IPS-11a (cell line): Measurements from ENCODE around the gene SYNDIG1L.
"Not testable (repeated sequence)": the region's sequence is repeated elsewhere in the genome, so short reads cannot be mapped to it uniquely, and the experiment has no call there.

Source experiments
- H3K4me3 ChIP-seq: one replicate; pipeline ENCODE4 v1.5.1; 2013; ENCODE audit warnings: low read depth, low read length, control low read depth

Gene SYNDIG1L

DNA sequence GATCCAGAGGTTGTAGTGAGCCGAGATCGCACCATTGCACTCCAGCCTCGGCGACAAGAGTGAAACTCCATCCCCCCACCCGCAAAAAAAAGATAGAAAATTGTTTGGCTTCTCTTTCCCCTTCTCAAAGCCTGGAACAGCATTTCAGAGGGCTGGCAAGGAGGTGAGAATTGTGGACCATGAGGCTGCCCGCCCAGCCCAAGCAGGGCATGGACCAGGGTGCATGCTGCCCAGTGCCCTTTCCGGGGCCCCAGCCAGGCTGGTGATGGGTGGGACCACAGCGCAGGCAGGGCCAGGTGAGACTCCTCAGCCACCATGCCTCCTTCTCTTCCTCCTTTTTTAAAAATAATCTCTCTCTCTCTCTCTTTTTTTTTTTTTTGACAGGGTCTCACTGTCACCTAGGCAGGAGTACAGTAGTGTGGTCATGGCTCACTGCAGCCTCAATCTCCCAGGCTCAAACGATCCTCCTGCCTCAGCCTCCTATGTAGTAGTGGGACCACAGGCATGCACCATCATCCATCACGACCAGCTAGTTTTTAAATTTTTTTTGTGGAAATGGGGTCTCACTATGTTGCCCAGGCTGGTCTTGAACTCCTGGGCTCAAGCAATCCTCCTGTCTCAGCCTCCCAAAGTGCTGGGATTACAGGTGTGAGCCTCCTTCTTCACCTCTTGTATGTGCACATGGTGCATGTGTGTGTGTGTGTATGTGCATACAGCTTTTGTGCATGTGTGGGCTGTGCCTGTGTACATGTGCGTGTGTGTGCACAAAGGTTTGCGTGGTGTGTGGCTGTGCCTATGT lies 22.2 kb downstream of the SYNDIG1L start:
- no peak overlapping the region for H3K4me3 ChIP-seq

DNA sequence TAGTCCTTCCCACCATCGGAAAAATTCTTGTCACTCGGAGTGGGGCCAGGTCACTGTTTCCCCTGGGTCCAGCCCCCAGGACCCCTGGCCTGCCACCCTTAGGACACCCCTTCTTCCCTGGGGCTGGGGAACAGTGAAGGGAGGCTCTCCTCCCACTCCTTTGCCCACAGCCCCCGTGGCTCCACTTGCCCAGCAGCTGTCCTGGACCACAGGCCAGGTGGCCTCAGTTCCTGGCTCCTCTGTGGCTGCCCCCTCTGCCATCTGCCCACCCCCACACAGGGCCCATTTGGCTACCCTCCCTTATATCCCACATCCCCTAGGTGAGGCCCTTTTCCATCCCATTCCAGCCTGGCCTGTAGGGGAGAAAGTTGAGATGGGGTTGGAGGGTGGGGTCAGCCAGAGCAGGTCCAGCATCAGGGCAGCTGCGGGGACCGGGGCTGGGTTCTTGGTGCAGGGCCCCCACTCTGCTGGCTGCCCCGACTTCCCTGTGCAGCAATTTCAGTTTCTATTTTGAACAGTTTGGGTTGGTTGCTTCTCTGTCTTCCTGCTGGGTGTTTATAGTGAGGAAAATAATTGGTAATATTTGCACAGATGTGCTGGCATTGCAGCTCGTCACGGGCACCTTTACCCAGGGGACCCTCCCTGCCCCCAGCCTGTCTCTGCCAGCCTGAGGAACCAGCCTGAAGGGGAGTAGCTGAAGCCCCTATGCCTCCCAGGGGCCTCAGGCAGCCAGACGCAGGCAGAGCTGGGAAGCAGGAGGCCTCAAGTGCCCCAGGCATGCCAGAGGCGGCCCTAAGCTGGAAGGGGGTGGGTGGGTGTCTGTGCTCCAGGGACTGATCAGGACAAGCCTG lies 23.4 kb downstream of the SYNDIG1L start:
- H3K4me3 ChIP-seq, result no peak overlapping the region

DNA sequence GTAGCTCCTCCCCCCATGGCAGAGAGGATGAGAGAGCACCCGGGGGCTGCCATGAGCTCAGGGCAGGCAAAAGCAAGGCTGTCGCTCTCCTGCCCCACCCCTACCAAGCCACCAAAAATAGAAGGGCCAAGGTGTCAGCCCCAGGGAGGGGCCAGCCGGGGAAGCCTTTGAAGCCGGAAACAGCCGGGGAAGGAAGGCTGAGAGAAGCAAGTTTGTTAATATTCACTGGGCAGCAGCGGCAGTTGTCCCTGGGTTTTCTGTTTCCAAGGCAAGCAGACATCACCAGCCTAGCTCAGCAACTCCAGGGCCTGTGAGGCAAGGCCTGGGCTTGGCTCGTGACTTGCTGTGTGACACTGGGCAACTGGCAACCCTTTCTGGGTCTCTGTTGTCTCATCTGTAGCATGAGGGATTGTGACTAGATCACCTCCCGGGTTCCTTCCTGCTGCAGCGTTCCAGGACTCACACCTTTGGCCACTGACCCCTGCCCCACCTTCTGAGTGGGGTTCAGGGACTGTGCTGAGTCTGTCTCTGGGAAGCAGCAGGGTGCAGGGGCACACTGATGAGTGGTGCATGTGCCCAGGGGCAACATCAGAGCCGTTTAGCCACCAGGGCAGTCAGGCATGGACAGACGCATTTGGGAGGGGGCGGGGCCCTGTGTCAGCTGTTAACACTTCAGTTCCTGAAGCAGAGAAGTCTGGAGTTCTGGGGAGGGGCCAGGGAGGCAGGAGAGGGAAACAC lies 24.3 kb downstream of the SYNDIG1L start:
- H3K4me3 ChIP-seq, result no peak overlapping the region

DNA sequence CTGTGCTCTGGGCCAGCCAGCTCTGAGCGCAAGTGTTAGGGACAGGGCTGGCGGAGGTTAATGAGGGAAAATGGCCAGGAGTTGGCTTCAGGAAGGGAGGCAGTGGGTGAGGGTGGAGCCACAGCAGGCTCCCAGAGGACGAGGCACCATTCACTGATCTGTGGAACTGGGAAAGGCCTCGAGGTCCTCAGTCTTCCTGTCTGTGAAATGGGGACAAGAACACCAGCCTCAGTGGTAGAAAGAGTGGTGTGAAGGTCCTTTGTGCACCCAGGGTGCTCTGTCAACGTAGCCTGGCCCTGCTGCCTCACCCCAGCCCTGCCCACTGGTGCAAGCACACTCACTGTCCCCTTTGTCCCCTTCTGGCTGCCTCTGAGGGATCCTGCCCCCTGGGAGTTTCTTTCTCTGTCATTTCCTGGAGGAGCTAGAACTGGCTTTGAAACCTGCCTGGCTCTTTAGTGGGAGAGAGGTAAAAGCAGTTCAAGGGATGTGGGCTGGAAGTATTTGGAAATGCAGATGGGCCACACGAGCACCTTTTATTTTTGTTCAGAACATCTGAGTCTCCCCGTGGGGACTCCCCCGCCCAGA lies 25.0 kb downstream of the SYNDIG1L start:
- no peak overlapping the region for H3K4me3 ChIP-seq

DNA sequence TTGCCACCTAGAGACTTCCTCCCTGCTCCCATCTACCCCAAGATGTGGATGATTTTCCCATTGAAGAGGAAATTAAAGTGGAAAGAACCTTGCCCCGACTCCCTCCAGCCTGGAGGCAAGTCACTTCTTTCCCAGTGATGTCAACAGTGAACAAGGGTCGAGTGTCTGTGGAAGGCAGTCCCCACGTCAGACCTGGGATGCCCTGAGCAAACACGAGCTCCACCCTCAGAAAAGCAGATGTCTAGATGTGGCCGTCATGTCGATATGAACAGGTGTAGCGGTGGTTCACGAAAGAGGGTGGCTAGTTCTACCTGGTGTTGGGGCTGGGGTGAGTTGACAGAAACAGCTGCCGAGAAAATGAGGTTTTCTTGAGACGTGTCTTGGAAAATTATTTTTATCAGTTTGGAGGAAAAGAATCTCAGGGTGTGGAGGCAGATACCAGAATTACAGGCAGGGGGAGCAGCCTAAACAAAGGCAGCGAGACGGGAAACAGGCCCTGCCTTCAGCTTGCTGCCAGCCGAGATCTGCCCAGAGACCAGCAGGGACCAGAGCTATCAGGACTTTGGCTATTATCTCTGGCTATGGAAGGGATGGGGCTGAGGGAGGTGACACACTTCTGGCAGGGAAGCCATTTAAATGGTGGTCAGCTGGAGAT lies 25.9 kb downstream of the SYNDIG1L start:
- no peak overlapping the region for H3K4me3 ChIP-seq

DNA sequence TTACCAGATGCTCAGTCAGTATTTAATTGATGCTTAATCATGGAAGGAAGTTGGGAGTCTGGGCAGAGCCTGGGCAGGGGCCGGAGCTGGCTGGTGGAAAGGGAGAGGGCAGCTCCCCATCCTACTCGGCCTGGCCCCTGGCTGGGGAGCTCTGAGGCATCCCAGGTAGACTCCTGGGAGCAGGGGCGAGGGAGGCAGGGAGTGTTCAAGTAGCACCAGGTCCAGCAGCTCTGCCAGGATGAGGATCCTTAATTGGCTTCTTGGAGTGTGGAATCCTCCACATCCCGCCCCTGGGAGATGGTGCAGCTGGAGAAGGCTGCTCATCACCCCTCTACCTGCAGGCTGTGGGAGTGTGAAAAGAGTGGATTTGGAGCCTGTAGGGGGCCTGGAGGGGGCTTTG lies 30.9 kb downstream of the SYNDIG1L start:
- H3K4me3 ChIP-seq, result no peak overlapping the region

DNA sequence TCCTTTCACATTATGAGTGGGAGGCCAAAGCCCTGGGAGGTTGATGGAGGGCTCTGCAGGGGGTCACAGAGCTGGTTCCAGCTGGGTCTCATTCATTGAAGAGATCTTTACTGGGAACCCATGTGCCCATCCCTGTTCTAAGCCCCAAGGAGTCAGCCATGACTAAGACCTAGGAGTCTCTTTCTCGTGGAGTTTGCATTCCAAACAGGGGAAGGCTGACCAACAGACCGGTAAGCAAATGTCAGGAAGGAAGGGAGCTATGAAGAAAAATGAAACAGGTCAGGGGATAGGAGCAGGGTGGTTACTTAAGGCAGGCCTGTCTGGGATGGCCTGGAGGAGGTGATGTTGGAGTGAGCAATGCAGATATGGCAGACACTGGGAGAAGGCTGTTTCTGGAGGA lies 31.5 kb downstream of the SYNDIG1L start:
- H3K4me3 ChIP-seq, result no peak overlapping the region

DNA sequence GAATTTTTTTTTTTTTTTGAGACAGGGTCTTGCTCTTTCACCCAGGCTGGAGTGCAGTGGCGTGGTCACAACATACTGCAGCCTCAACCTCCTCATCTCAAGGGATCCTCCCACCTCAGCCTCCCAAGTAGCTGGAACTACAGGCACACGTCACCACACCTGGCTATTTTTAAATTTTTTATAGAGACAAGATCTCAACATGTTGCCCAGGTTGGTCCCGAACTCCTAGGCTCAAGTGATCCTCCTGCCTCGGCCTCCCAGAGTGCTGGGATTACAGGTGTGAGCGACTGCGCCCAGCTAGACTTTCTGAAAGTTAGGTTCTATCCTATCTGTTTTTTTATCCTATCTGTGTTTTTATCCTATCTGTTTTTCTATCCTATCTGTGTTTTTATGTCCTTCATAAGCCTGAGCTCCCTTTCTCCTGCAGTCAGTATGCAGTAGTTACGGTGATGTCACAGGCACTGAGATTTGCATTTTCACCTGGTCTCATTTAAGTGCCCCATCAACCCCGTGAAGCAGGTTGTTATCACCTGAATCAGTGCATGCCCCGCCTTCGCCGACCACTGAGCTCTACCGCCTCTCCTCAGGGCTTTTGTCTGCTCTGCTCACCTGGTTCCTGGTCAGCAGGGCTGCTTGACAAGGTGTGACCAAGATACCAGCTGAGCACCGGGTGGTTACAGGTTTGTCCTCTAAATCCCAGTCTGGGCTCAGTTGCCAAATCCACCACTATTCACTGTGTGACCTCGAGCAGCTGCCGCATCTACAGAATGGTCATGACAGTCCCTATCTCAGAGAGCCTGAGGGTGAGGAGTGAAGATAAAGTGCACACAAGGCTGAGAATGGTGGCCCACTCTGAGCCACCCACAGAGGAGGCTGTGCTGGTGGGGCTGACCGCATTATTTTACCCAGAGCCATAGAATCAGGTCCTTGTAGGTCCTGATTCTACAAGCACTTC lies 33.1 kb downstream of the SYNDIG1L start:
- no peak overlapping the region for H3K4me3 ChIP-seq

DNA sequence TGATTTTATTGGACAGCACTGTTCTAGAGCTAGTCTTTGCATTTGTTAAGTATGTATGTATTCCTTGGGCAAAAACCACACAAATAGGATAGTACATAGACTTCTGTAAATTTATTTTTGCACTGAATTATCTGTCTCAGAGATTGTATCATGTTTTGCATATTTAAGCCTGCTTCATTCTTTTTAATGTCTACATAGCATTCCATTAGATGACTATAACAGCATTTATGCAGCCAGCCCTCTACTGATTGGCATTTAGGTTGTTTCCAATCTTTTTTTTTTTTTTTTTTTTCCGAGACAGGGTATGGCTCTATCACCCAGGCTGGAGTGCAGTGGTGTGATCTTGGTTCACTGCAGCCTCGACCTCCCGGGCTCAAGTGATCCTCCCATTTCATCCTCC lies 34.5 kb downstream of the SYNDIG1L start:
- H3K4me3 ChIP-seq, result no peak overlapping the region

DNA sequence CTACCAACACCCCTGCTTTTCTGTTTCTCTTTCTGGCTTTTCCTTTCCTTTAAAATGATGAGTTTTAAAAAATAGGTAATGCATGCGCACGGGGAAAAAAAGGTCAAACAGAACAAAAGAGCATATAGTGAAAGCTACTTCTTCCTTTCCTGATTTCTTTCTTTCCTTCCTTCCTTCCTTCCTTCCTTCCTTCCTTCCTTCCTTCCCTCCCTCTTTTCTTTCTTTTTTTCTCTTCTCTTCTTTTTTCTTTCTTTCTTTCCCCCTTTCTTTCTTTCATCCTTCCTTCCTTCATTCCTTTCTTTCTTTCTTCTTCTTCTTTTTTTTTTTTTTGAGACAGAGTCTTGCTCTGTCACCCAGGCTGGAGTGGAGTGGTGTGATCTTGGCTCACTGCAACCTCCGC lies 35.5 kb downstream of the SYNDIG1L start:
- not testable (repeated sequence) for H3K4me3 ChIP-seq

DNA sequence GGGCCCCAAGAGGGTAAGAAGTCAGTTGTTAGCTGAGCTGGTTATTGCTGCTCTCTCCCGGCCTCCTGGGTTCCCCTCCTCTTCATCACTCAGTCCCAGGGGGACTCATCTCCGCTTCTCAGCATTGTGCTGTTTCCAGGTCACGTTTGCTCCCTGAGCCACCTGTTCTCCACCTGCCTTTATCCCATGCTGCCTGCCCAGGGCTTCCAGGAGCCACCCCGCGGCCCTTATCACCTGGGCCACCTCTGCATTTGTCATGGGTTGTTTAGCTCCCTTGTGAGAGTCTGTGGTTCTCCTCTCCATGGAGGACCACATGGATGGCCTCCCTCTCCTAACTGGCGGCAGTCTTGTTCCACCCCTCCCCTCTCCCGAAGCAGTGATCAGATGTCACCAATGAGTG lies 36.0 kb downstream of the SYNDIG1L start:
- no peak overlapping the region for H3K4me3 ChIP-seq

DNA sequence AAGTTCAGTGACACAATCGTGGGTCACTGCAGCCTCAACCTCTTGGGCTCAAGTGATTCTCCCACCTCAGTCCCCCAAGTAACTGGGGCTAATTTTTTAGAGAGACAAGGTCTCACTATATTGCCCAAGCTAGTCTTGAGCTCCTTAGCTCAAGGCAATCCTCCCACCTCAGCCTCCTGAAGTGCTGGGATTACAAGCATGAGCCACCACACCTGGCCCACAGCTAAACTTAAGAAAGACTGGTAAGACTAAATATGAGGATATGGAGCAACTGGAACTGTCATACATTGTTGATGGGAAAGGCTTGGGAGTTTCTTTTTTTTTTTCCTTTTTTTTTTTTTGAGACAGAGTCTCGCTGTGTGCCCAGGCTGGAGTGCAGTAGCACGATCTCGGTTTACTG lies 43.8 kb downstream of the SYNDIG1L start:
- H3K4me3 ChIP-seq, result no peak overlapping the region

DNA sequence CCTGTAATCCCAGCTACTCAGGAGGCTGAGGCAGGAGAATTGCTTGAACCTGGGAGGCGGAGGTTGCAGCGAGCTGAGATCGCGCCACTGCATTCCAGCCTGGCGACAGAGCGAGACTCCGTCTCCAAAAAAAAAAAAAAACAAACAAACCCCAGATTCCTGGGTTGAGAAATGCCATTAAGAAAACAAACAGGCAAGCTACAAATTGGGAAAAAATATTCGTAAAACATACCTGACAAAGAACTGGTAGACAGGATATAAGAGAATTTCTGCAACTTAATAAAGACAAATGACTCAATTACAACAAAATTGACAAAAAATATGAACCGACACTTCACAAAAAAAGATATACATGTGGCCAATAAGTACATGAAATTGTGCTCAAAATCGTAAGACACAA lies 44.4 kb downstream of the SYNDIG1L start:
- not testable (repeated sequence) for H3K4me3 ChIP-seq

DNA sequence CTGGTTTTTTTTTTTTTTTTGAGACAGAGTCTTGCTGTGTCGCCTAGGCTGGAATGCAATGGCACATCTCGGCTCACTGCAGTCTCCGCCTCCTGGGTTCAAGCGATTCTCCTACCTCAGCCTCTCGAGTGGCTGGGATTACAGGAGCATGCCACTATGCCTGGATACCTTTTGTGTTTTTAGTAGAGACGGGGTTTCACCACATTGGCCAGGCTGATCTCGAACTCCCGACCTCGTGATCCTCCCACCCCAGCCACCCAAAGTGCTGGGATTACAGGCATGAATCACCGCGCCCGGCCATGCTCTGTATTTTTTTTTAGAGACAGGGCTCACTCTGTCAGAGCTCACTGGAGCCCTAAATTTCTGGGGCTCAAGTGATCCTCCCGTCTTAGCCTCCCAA lies 45.2 kb downstream of the SYNDIG1L start:
- no peak overlapping the region for H3K4me3 ChIP-seq

DNA sequence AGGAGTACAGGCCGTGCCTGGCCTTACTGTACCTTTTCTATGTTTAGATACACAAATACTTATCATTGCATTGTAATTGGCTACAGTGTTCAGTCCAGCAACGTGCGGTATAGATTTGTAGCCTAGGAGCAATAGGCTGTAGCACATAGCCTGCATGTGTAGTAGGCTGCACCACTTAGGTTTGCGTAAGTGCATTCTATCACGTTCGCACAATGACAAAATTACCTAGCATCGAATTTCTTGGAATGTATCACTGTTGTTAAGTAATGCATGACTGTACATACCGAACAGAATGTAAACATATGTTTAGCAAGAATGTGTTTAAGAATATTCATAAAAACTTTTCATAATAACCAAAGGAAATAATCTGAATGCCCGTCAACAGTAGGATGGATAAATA lies 45.8 kb downstream of the SYNDIG1L start:
- H3K4me3 ChIP-seq, result no peak overlapping the region

DNA sequence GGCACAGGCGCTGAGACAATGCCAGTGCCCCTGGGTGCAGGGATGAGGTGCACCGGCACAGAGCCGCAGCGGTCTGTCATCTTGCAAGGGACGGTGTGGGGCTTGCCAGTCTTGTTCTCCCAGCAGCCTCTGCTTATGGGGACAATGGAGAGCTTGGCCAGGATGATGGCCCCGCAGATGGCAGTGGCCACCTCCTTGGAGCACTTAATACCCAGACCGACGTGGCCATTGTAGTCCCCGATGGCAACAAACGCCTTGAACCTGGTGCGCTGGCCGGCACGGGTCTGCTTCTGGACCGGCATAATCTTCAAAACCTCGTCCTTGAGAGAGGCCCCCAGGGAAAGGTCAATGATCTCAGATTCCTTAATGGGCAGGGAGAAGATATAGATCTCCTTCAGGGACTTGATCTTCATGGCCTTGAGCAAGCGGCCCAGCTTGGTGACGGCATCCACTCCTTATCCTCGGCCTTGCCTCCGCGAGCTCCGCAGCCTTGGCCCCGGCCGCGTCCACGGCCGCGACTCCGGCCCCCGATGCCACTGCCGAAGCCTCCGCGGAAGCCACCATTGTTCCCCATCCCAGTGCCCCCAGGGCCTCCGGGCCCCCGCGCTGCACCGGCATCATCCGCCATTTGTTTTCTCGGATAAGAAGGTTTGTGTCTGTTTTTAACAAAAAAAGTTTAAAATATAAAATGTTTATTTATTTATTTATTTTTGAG lies 47.9 kb downstream of the SYNDIG1L start:
- H3K4me3 ChIP-seq, result no peak overlapping the region

DNA sequence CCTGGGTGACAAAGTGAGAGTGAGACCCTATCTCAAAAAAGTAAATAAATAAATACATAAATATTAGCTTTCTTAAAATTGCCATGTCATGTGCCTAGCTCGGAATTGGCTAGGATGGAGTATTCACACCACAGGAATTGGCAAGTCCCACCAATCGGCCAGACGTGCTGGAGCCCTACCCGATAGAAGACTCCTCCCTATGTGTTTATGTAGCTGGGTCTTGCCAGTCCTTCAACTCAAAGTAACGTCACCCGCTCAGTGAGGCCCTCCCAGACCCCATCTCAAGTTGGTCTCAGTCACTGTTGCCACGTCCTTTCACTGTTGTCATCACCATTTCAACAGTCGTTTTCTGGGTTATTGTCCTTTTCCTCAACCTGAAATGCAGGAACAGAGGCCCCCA lies 57.6 kb downstream of the SYNDIG1L start:
- no peak overlapping the region for H3K4me3 ChIP-seq

DNA sequence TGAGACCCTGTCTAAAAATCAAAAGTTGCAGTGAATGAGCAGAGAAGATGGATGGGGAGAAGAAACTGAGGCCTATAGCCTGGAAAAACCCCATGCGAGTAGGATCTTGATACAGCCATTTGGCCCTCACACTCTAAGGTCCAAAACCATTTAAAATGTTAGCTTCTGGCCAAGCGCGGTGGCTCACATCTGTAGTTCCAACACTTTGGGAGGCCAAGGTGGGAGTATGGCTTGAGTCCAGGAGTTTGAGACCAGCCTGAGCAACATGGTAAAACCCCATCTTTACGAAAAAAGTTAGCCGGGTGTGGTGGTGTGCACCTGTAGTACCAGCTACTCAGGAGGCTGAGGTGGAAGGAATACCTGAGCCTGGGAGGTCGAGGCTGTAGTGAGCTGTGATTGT lies 58.0 kb downstream of the SYNDIG1L start:
- no peak overlapping the region for H3K4me3 ChIP-seq

DNA sequence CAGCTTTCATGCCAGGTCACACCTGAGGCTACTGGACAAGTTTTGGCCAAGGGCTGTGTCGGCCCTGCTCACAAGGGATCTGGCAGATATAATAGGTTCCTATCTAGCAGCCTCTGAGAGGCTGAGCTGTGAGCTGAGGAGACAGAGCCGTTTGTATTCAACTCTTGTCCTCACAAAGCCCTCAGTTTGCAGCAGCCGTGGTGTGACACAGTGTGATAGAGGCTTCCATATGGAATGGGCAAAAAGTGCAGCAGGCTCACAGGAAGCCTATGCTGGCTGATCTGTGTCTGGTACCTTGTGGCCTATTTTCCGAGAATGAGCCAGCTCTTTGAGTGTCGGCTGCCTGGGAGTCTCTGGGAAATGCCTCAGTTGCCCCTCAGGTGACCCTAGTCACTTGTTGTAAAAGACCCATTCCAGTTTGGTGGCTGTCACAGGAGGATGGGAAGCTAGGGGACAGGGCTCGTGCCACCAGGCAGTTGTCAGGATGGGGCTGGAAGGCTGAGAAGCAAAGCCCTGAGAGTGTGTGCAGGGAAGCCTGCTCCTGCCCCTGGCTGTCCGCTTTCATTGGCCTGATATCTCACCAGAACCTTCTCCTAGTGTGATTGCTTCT lies 61.6 kb downstream of the SYNDIG1L start:
- no peak overlapping the region for H3K4me3 ChIP-seq
